Measurements from ENCODE around the gene CLSTN2.

- peak; percentile 52; the same call in 1 of the 2 replicates for TF ChIP-seq CEBPB (IDR thresholded peaks at IDR 0.05; ENCODE audit: low read depth, low read length)
- no peak for TF ChIP-seq CTCF (conservative IDR thresholded peaks at IDR 0.05; ENCODE audit: low read depth, low read length)
- TF ChIP-seq RFX5 (IDR thresholded peaks at IDR 0.05; ENCODE audit: low read depth, low read length), result no peak
- no peak for TF ChIP-seq BHLHE40 (IDR thresholded peaks at IDR 0.05; ENCODE audit: low read depth, low read length)
- TF ChIP-seq POLR2A (IDR thresholded peaks at IDR 0.05; ENCODE audit: low read depth, low read length), result no peak
- TF ChIP-seq RAD21 (IDR thresholded peaks at IDR 0.05; ENCODE audit: low read length), result no peak
Measured at GRCh38 chr3:140563206-140563760, 628.3 kb downstream of the CLSTN2 start.

All from IMR-90 (cell line).